ENCODE results near the gene ACD. TPM values are rescaled to one million over a fixed set of nuclear protein-coding genes. Genes with fewer than 3 reads are reported as not detected.

The ACD gene
- total and polyA plus RNA-seq, 9 of the 15 experiments (the other 6 are each of a cell fraction or from before 2014, with no cell fraction given) = 4.2 to 47.4 (median 19.2) TPM

DNA sequence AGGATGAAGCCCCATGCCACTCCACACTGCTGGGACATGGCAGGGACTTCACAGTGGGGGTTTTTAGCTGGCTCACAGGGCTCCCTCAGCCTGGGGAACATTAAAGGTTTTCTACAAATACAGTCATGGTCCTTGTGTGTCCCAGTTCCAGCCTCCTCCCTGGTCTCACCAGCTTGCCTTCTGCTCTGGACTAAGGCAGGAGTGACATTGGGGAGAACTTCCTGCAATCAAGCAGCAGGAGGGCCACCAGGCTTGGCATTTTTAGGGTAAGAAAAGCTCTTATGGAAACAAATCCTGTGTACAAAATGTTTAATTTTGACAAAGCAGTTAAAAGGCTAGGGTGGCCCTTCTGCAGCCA is 2.6 kb upstream of the ACD start:
- Histone ChIP-seq H3K9ac (ENCODE audit: insufficient read depth in 1 of 2, low read depth in 2 of 2, low read length in 2 of 2) (0 out of 4 replicates have a peak overlapping the region, but pooled peaks of 1 of the 2 experiments have one; percentile 14), H3K27me3 (ENCODE audit: control insufficient read depth in 2 of 2, insufficient read depth in 2 of 2, low read length in 2 of 2) (no peaks in the 10 kb centered on the region), H3K4me3 (no peak overlapping the region), H3K4me1 (replicated peaks in 1 of 2; ENCODE audit: control insufficient read depth in 2 of 2, insufficient read depth in 2 of 2, low read length in 2 of 2) (peaks cover 17 to 69% of the 10 kb centered on the region in 2 experiments), H3K36me3 (ENCODE audit: control insufficient read depth, insufficient read depth, low read length) (peaks cover 20% of the 10 kb centered on the region), H3K9me1 (ENCODE audit: control insufficient read depth, insufficient read depth, low read length) (no peaks in the 10 kb centered on the region), H3K27ac (ENCODE audit: extremely low read depth, low read depth, low read length) (no peak overlapping the region), H4K20me1 (replicated peaks; ENCODE audit: control insufficient read depth, insufficient read depth, low read length) (peaks cover 10% of the 10 kb centered on the region; the same call in 1 of the 2 replicates), H3K4me2 (ENCODE audit: insufficient read depth, low read length) (no peak overlapping the region), H2AFZ (ENCODE audit: low read depth, low read length) (no peak overlapping the region), H3K9me3 (replicated peaks; ENCODE audit: control insufficient read depth, insufficient read depth, low read depth, low read length) (no peaks in the 10 kb centered on the region), H3K79me2 (ENCODE audit: control insufficient read depth, insufficient read depth, low read length) (peaks cover 17% of the 10 kb centered on the region)
- DNase-seq (ENCODE audit: extremely low read depth in 1 of 4, low spot score in 3 of 4) = no peak
- in situ Hi-C loops (cut with MboI) = no loop called here
- FAIRE-seq = no peak
- no peak for ATAC-seq
- TF ChIP-seq PYGO2 (tag; IDR thresholded peaks at IDR 0.05) (no peak), ZNF431 (CRISPR knock-in tag; IDR thresholded peaks at IDR 0.05) (no peak), CBX1 (IDR thresholded peaks at IDR 0.05; ENCODE audit: low read depth) (no peak), TAL1 (IDR thresholded peaks at IDR 0.05) (no peak), ZNF212 (CRISPR knock-in tag; IDR thresholded peaks at IDR 0.05) (no peak)
- TF ChIP-seq, protein P1, sequence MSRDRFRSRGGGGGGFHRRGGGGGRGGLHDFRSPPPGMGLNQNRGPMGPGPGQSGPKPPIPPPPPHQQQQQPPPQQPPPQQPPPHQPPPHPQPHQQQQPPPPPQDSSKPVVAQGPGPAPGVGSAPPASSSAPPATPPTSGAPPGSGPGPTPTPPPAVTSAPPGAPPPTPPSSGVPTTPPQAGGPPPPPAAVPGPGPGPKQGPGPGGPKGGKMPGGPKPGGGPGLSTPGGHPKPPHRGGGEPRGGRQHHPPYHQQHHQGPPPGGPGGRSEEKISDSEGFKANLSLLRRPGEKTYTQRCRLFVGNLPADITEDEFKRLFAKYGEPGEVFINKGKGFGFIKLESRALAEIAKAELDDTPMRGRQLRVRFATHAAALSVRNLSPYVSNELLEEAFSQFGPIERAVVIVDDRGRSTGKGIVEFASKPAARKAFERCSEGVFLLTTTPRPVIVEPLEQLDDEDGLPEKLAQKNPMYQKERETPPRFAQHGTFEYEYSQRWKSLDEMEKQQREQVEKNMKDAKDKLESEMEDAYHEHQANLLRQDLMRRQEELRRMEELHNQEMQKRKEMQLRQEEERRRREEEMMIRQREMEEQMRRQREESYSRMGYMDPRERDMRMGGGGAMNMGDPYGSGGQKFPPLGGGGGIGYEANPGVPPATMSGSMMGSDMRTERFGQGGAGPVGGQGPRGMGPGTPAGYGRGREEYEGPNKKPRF (IDR thresholded peaks at IDR 0.05; ENCODE audit: low read depth, low read length) = no peak
- TF ChIP-seq, protein P2, sequence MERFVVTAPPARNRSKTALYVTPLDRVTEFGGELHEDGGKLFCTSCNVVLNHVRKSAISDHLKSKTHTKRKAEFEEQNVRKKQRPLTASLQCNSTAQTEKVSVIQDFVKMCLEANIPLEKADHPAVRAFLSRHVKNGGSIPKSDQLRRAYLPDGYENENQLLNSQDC (CRISPR knock-in tag; IDR thresholded peaks at IDR 0.05) = no peak
- TF ChIP-seq, protein P3, sequence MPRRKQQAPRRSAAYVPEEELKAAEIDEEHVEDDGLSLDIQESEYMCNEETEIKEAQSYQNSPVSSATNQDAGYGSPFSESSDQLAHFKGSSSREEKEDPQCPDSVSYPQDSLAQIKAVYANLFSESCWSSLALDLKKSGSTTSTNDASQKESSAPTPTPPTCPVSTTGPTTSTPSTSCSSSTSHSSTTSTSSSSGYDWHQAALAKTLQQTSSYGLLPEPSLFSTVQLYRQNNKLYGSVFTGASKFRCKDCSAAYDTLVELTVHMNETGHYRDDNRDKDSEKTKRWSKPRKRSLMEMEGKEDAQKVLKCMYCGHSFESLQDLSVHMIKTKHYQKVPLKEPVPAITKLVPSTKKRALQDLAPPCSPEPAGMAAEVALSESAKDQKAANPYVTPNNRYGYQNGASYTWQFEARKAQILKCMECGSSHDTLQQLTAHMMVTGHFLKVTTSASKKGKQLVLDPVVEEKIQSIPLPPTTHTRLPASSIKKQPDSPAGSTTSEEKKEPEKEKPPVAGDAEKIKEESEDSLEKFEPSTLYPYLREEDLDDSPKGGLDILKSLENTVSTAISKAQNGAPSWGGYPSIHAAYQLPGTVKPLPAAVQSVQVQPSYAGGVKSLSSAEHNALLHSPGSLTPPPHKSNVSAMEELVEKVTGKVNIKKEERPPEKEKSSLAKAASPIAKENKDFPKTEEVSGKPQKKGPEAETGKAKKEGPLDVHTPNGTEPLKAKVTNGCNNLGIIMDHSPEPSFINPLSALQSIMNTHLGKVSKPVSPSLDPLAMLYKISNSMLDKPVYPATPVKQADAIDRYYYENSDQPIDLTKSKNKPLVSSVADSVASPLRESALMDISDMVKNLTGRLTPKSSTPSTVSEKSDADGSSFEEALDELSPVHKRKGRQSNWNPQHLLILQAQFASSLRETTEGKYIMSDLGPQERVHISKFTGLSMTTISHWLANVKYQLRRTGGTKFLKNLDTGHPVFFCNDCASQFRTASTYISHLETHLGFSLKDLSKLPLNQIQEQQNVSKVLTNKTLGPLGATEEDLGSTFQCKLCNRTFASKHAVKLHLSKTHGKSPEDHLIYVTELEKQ (CRISPR knock-in tag; IDR thresholded peaks at IDR 0.05) = no peak
- CTCF ChIA-PET (ENCODE audit: low intra/inter-chr PET ratio) = no interaction called here
- POLR2A ChIA-PET = interaction anchor here (0.5 to 1.2 kb wide), 4 partner anchors 10 to 285 kb away, joined by 3 to 5 read pairs (median 4); no protein-coding TSS in a partner anchor
- BruUV-seq (replicated peaks) = no TSS peak
- intact Hi-C loops (cut with micrococcal nuclease) = no loop called here

Data from K562 (cell line).